ENCODE results near the gene TNFSF18.

DNA sequence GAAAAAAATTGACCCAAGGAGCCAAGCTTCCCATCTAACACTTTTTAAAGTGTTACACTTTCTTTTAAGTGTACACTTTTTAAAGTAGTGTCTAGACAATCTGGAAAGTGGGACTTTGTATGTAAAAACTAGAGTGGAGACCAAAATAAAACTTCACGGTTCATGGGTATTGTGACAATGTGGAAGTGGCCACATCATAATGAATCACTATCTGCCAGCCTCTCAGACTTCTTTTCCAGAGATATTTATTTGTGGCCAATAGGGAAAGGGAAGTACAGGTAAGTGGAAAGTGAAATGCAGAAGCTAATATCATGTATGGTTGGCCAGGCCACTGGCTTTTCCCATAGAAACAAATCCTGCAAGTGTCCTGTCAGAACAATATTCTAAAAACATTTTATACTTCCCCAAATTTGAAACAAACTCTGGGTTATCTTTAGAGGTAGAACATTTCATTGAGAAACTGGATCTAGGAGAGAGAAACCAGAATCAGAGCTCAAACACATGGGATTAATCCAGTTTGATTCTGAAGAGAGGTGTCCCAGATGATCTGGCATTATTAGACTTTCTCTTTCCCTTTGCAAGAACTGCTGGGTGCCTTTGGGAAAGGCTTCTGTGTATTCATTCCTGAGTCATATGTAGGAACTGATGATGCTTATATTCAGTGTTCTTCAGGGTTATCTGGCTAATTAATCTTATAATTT lies 2.0 kb downstream of the TNFSF18 start:
- TF ChIP-seq, protein P1, sequence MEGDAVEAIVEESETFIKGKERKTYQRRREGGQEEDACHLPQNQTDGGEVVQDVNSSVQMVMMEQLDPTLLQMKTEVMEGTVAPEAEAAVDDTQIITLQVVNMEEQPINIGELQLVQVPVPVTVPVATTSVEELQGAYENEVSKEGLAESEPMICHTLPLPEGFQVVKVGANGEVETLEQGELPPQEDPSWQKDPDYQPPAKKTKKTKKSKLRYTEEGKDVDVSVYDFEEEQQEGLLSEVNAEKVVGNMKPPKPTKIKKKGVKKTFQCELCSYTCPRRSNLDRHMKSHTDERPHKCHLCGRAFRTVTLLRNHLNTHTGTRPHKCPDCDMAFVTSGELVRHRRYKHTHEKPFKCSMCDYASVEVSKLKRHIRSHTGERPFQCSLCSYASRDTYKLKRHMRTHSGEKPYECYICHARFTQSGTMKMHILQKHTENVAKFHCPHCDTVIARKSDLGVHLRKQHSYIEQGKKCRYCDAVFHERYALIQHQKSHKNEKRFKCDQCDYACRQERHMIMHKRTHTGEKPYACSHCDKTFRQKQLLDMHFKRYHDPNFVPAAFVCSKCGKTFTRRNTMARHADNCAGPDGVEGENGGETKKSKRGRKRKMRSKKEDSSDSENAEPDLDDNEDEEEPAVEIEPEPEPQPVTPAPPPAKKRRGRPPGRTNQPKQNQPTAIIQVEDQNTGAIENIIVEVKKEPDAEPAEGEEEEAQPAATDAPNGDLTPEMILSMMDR (IDR thresholded peaks at IDR 0.05; ENCODE audit: low read depth, low read length, missing input control), result no peak
- TF ChIP-seq HNF4G (IDR thresholded peaks at IDR 0.05), result no peak
- TF ChIP-seq, protein P2, sequence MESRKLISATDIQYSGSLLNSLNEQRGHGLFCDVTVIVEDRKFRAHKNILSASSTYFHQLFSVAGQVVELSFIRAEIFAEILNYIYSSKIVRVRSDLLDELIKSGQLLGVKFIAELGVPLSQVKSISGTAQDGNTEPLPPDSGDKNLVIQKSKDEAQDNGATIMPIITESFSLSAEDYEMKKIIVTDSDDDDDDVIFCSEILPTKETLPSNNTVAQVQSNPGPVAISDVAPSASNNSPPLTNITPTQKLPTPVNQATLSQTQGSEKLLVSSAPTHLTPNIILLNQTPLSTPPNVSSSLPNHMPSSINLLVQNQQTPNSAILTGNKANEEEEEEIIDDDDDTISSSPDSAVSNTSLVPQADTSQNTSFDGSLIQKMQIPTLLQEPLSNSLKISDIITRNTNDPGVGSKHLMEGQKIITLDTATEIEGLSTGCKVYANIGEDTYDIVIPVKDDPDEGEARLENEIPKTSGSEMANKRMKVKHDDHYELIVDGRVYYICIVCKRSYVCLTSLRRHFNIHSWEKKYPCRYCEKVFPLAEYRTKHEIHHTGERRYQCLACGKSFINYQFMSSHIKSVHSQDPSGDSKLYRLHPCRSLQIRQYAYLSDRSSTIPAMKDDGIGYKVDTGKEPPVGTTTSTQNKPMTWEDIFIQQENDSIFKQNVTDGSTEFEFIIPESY (IDR thresholded peaks at IDR 0.05), result no peak
- no peak for TF ChIP-seq JUND (IDR thresholded peaks at IDR 0.05)
- TF ChIP-seq TAF1 (conservative IDR thresholded peaks at IDR 0.05), result no peak
- TF ChIP-seq GABPA (IDR thresholded peaks at IDR 0.05 in 1 of 2, conservative IDR thresholded peaks at IDR 0.05 in 1 of 2), result no peak
- no peak for TF ChIP-seq YY1 (IDR thresholded peaks at IDR 0.05)
- no peak for TF ChIP-seq NR2F2 (IDR thresholded peaks at IDR 0.05)
- TF ChIP-seq, protein P3, sequence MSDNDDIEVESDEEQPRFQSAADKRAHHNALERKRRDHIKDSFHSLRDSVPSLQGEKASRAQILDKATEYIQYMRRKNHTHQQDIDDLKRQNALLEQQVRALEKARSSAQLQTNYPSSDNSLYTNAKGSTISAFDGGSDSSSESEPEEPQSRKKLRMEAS (IDR thresholded peaks at IDR 0.05), result no peak
- TF ChIP-seq RAD21 (IDR thresholded peaks at IDR 0.05), result no peak
- TF ChIP-seq HNF4A (conservative IDR thresholded peaks at IDR 0.05), result no peak
